DMS79 (cell line): ENCODE measurements around the gene TUBB6.

Source experiments
- DNase-seq: peaks from one replicate; lab custom pipeline; 2025; lab: John Stamatoyannopoulos, UW

TUBB6 gene

GRCh38 chr18:12307701-12308385 lies at the start of gene TUBB6:
TUBB6 (plus strand) TSS chr18:12308241; CDS start chr18:12308293, 52 bp downstream.
- no peak for DNase-seq

DNA sequence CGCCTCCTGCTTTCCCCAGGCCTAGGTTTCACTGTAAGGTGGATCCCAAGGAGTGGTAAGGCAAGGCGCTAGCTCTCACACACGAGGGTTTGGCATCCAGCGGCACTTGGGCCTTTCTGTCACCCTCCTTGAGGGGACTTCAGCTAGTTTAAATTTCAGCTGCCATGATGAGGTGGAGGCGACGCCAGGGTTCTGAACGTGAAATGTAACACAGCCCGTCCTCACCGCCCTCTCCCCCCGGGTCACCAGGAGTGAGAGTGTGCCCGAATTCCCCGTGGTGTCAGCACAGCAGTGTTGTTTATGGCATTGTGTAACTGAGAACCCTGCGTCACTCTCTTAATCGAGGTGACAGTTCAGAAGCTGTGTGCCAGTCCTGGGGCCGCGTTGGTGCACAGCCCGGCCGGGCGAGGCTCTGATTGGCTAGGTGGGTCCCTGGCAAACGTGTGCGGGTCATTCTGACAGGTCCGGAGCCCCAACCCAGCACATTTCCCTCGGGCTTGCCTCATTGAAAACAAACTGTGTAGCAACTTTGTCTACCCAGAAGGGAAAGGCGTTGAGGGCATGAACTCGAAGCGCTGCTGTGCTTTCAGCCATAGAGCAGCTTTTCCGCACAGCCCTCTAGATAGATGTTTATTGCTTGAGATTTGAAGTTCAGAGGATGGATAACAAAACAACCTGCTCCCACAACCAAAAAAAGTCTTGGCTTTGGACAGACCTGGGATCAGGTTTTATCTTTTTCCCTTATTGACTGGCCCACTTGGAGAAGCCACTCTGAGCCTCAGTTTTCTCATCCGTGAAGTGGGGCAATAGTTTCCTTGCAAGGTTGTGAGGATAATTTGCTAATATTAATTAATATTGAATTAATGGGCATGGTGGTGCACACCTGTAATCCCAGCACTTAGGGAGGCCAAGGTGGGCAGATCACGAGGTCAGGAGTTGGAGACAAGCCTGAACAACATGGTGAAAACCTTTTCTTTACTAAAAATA lies 49.0 kb upstream of the TUBB6 start:
- no peak for DNase-seq

DNA sequence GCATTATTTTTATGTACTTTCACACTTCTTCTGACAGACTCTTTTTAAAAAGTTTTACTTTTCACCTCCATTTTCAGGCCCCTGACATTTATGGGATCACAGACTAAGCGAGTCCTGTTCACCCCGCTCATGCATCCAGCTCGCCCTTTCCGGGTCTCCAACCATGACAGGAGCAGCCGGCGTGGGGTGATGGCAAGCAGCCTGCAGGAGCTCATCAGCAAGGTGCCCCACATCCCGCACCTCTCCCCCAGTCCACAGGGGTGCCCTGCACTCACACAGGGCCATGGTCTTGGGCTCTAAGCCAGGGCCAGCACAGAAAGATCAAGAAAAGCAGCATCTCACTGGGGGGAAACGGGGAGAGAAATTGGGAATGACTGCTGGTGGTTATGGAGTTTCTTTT lies 45.3 kb upstream of the TUBB6 start:
- no peak for DNase-seq

- no peak for DNase-seq
Observed at GRCh38 chr18:12264864-12265263, 43.2 kb upstream of the TUBB6 start.

DNA sequence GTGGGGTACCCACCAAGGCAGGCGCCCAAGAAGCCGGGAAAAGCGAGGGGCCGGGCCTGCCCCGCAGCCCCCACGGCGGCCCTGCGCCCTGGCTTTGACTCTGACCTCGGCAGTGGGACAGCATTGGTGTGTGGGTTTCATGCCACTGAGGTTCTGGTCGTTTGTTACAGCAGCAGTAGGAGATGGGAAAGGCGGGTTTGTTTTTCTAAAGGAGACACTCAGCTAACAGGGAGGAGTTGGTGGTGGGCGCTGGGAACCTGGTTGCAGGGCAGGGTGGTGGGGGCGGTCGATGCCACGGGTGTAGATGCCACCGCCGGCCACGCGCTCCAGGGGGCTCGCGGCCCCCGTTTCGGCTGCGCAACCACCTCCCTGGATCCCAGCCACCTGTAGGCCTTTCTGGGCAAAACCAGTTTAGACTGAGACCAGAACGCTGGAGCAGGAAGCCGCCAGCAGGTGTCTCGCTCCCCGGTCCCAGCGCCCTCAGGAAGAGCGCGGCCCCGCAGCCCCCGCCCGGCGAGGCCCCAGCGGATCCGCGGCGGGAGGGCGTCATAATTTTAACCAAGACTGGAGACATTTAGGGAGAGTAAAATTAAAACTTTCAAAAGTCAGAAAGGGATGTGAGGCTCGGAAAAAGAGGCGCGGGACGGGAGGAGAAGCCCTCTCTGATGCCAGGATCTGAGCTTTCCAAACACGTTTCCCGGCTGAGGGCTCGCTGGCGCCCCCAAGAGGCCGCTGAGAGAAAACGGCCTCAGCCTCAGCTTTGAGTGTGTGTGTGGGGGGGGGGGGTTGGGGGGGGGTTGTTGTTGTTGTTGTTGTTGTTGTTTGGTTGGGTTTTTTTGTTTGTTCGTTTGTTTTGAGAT lies 36.4 kb upstream of the TUBB6 start:
- no peak for DNase-seq

- no peak for DNase-seq
Observed at GRCh38 chr18:12274793-12275192, 33.2 kb upstream of the TUBB6 start.

- DNase-seq = no peak
Observed at GRCh38 chr18:12276736-12277554, 31.1 kb upstream of the TUBB6 start.

- DNase-seq = no peak
Observed at GRCh38 chr18:12278215-12278671, 29.8 kb upstream of the TUBB6 start.

GRCh38 chr18:12278741-12279682 lies 29.0 kb upstream of the TUBB6 start:
- DNase-seq = no peak

DNA sequence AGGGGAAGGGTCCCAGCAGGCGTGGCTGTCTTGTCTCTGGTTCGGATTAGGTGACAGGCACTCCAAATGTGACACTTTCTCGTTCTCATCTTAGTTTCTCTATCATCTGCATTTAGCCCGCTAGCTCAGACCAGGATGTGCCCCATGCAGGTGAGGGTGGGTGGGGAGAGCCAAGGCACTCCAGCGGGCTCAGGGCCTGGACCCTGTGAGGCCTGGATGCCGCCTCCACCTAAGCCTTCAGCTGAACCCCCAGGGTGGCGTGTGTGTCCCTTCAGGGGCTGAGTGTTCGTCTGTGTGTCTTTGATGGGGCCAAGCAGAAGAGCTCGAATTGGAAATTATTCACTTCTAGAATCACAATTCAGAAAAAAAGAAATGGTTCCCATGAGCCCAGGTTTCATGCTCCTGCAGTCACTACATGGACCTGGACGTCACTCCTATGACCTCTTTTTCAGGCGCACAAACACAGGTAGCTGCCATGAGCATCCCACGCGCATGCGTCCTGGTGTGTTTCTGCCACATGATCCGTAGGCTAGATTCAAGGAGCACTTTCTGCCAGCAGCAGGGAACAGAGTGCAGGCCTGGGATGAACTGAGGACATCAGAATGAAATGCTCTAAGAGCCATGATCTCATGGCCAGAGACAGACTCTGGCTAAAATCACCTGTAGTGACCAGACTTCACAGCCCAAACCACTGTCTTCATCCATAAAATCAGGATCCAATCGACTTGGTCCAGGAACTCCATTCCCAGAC lies 28.1 kb upstream of the TUBB6 start:
- no peak for DNase-seq

- no peak for DNase-seq
Observed at GRCh38 chr18:12281861-12282260, 26.2 kb upstream of the TUBB6 start.

DNA sequence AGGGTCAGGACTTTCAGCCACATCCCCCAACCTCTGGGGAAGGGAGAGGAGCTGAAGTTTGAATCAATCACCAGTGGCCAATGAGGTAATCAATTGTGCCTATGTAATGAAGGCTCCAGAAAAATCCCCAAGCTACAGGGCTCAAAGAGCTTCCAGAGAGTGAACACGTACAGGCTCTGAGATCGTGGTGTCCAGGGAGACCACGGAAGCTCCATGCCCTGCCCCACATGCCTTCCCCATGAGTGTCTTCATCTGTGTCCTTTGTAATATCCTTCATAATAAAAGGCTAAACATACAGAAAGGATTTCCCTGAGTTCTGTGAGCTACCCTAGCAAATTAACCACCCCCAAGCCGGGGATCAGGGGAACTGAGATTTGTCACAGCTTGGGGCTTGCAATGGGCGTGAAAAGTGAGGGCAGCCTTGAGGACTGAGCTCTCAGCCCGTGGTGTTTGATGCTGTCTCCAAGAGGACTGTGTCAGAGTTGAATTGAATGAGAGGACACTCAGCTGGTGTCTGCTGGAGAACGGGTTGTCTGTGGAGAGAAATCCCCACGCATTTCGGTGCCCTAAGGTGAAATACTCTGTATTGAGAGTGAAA lies 25.5 kb upstream of the TUBB6 start:
- no peak for DNase-seq

DNA sequence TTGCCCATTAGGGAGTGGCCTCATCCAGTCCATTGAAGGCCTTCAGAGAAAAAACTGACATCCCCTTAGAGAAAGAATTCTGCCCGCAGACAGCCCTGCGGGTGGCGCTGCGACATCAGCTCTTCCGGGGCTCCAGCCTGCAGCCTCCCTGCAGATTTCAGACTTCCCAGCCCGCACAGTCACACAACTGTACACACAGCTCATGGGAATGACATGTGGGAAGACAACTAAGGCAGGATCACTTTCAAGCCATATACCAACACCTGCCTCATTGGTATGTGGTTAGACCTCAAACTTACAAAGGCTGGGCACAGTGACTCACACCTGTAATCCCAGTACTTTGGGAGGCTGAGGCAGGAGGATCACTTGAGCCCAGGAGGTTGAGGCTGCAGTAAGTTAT lies 24.8 kb upstream of the TUBB6 start:
- no peak for DNase-seq

GRCh38 chr18:12283666-12284065 lies 24.4 kb upstream of the TUBB6 start:
- no peak for DNase-seq

GRCh38 chr18:12287131-12287681 lies 20.8 kb upstream of the TUBB6 start:
- no peak for DNase-seq

- no peak for DNase-seq
Observed at GRCh38 chr18:12287684-12288402, 20.2 kb upstream of the TUBB6 start.

DNA sequence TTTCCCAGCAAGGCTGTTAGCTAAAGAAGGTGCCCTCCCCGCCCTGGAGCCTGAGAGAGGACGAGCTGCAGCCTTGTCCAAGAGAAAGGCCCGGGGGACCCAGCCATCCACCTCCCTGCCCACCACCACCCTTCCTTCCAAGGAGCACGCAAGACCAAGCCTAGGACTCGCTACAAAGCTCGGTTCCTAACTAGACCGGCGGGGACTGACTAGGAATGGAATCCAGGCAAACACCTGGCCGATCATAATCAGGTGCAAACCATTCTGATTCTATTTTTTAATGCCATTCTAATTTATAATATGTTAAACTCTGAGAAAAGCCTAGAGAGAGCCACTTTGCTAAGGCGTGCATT lies 19.7 kb upstream of the TUBB6 start:
- DNase-seq = no peak

DNA sequence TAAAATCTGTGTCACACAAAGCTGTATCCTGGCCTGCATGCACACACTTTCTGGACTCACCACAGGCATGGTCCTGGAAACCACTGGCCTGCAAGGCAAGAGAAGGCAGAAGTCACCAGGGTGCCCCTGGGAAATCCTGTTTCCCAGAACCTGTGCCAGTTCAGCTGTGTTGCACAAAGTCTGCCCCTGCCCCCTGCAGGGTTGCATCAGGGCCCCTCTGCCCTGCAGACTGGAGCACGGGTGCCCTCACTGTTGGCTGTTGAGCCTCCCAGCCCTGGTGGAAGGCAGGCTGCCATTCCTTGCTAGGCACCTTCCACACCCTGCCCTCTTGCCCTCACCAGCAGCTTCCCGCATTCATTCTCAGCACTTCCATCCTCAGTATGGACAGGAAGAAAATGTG lies 18.0 kb upstream of the TUBB6 start:
- no peak for DNase-seq
